A673 (cell line): ENCODE data around the gene SLC38A2. TPM values are rescaled to one million over a fixed set of nuclear protein-coding genes. Genes with fewer than 3 reads are reported as not detected.

ENCODE experiments used
- BruUV-seq: library from RNA; stranded (reverse); fragments of 400-500 nt; replicated peaks from 2 replicates; lab custom pipeline; 2021; lab: Mats Ljungman, UMichigan
- CTCF ChIA-PET: fragments of 300-600 bp; sonication (Branson Sonifier 250); formaldehyde crosslinking; loops from one replicate; lab custom pipeline; 2022; ENCODE audit warnings: antibody characterized with exemption; lab: Charles Lee
- POLR2A ChIA-PET: fragments of 300-600 bp; sonication (Branson Sonifier 250); formaldehyde crosslinking; loops from one replicate; lab custom pipeline; 2022; ENCODE audit warnings: antibody characterized with exemption; ENCODE audit not compliant: low non-redundant PET; lab: Charles Lee
- DNase-seq: peaks from one replicate; pipeline ENCODE4 v3.0.0-alpha.2; 2015; ENCODE audit warnings: low spot score
- H3K27ac ChIP-seq: fragments of 200-600 bp; sonication (generic); 2 replicates; pipeline ENCODE4 v1.5.1; 2016; ENCODE audit warnings: mixed run types, low read depth, mild to moderate bottlenecking, mixed read lengths, antibody characterized with exemption, low read length; ENCODE audit not compliant: poor library complexity, severe bottlenecking
- H3K27me3 ChIP-seq: fragments of 200-600 bp; sonication (generic); replicated peaks from 2 replicates; pipeline ENCODE4 v1.6.1; 2017; ENCODE audit warnings: mixed run types, low read depth, mild to moderate bottlenecking, mixed read lengths, antibody characterized with exemption, low read length; ENCODE audit not compliant: insufficient read depth, poor library complexity
- H3K36me3 ChIP-seq: fragments of 200-600 bp; sonication (generic); 2 replicates; pipeline ENCODE4 v1.6.1; 2016; ENCODE audit warnings: mixed run types, mild to moderate bottlenecking, mixed read lengths, antibody characterized with exemption, low read length; ENCODE audit not compliant: insufficient read depth, poor library complexity, severe bottlenecking
- H3K4me1 ChIP-seq: fragments of 200-600 bp; sonication (generic); 2 replicates; pipeline ENCODE4 v1.6.1; 2017; ENCODE audit warnings: mixed run types, mild to moderate bottlenecking, mixed read lengths, antibody characterized with exemption, low read length; ENCODE audit not compliant: insufficient read depth, poor library complexity, severe bottlenecking
- H3K4me3 ChIP-seq: fragments of 200-600 bp; sonication (generic); 2 replicates; pipeline ENCODE4 v1.5.1; 2016; ENCODE audit warnings: low read depth, mixed run types, mild to moderate bottlenecking, mixed read lengths, low read length; ENCODE audit not compliant: poor library complexity, severe bottlenecking
- H3K9me3 ChIP-seq: fragments of 200-600 bp; sonication (generic); 2 replicates; pipeline ENCODE4 v1.6.1; 2016; ENCODE audit warnings: mixed run types, low read depth, mild to moderate bottlenecking, mixed read lengths, antibody characterized with exemption, low read length; ENCODE audit not compliant: poor library complexity, severe bottlenecking
- CTCF ChIP-seq: fragments of 300-800, 200-600 bp; sonication (generic); conservative IDR thresholded peaks from 2 replicates; pipeline ENCODE4 v1.5.1; 2017; ENCODE audit warnings: low read depth, mild to moderate bottlenecking, antibody characterized with exemption, low read length, moderate library complexity, mixed read lengths
- EZH2 ChIP-seq: fragments of 200-600 bp; sonication (generic); IDR thresholded peaks from 2 replicates; pipeline ENCODE4 v1.6.1; 2017; ENCODE audit warnings: borderline replicate concordance, low read depth, mild to moderate bottlenecking, mixed read lengths, antibody characterized with exemption, low read length; ENCODE audit not compliant: poor library complexity, severe bottlenecking
- intact Hi-C: fragments of 100-400 bp; cut with micrococcal nuclease; formaldehyde crosslinking; loops from one replicate; pipeline ENCODE4 v1.10.0; 2022; ENCODE audit not compliant: unreplicated experiment
- total RNA-seq: library from RNA; stranded (reverse); gene quantifications from 2 replicates; pipeline ENCODE4 v1.2.3, GENCODE V29; 2021

Gene SLC38A2
- total RNA-seq, 1 experiment from 2014 or later: 440 TPM

GRCh38 chr12:46362895-46363581 is 9.5 kb downstream of the SLC38A2 start:
- peaks cover 55% of the 10 kb centered on the region for H3K4me1 ChIP-seq
- CTCF ChIA-PET: no interaction called here
- no peak for TF ChIP-seq CTCF
- no peak for TF ChIP-seq EZH2
- H3K27ac ChIP-seq: no peak overlapping the region
- H3K4me3 ChIP-seq: no peak overlapping the region
- POLR2A ChIA-PET: interaction anchor here (1.2 kb wide), 1 partner anchor 288 kb away, joined by 5 read pairs; no protein-coding TSS in a partner anchor
- peaks cover 97% of the 10 kb centered on the region for H3K36me3 ChIP-seq
- no peaks in the 10 kb centered on the region for H3K27me3 ChIP-seq
- peak; percentile 74 for DNase-seq
- BruUV-seq: no TSS peak
- intact Hi-C loops: no loop called here
- no peaks in the 10 kb centered on the region for H3K9me3 ChIP-seq

GRCh38 chr12:46361667-46362034 is 10.9 kb downstream of the SLC38A2 start:
- TF ChIP-seq EZH2: no peak
- no peak for TF ChIP-seq CTCF
- no peak overlapping the region for H3K4me3 ChIP-seq
- ChIA-PET POLR2A (no interaction called here), CTCF (no interaction called here)
- no peaks in the 10 kb centered on the region for H3K27me3 ChIP-seq
- no peak for DNase-seq
- no peaks in the 10 kb centered on the region for H3K9me3 ChIP-seq
- BruUV-seq: no TSS peak
- H3K4me1 ChIP-seq: peaks cover 42% of the 10 kb centered on the region
- intact Hi-C loops: no loop called here
- peaks cover 83% of the 10 kb centered on the region for H3K36me3 ChIP-seq
- no peak overlapping the region for H3K27ac ChIP-seq

- Histone ChIP-seq H3K9me3 (no peaks in the 10 kb centered on the region), H3K27ac (no peak overlapping the region), H3K4me3 (no peak overlapping the region), H3K27me3 (no peaks in the 10 kb centered on the region), H3K4me1 (peaks cover 36% of the 10 kb centered on the region), H3K36me3 (peaks cover 78% of the 10 kb centered on the region)
- no TSS peak for BruUV-seq
- CTCF ChIA-PET: no interaction called here
- no peak for TF ChIP-seq CTCF
- TF ChIP-seq EZH2: no peak
- no peak for DNase-seq
- intact Hi-C loops: no loop called here
- POLR2A ChIA-PET: no interaction called here
Measured at GRCh38 chr12:46360908-46361666, 11.5 kb downstream of the SLC38A2 start.
